Tibial artery (tissue), 4 donors: Measurements from ENCODE around the gene UQCRFS1.
"Not testable (repeated sequence)": the region's sequence is repeated elsewhere in the genome, so short reads cannot be mapped to it uniquely, and the experiment has no call there.

Source experiments
- DNase-seq, 2 donors: peaks; one replicate each; pipeline ENCODE4 v3.0.0-alpha.2; 2019
- H3K27ac ChIP-seq, 2 donors: fragments of 200-600 bp; sonication (generic) in 1 of 2; 1 replicate in 1 of 2; 2 replicates in 1 of 2; pipeline ENCODE4 v1.5.1; 2018 to 2019; ENCODE audit warnings: mild to moderate bottlenecking in 1 of 2
- H3K27me3 ChIP-seq, 2 donors: fragments of 200-600 bp; sonication (generic) in 1 of 2; one replicate each; pipeline versions ENCODE4 v1.5.1 to v1.6.0; 2016 to 2019
- H3K36me3 ChIP-seq, 3 donors: fragments of 200-600 bp; sonication (generic) in 2 of 3; one replicate each; pipeline ENCODE4 v1.5.1; 2016 to 2019; ENCODE audit warnings: mild to moderate bottlenecking in 2 of 3
- H3K4me1 ChIP-seq, 4 donors: fragments of 200-600 bp; sonication (generic) in 2 of 4; 1 replicate in 3 of 4; 2 replicates in 1 of 4; pipeline ENCODE4 v1.5.1; 2016 to 2019
- H3K4me3 ChIP-seq, 2 donors: fragments of 200-600 bp; sonication (generic) in 1 of 2; 1 replicate in 1 of 2; 2 replicates in 1 of 2; pipeline ENCODE4 v1.5.1; 2018 to 2019; ENCODE audit warnings: mild to moderate bottlenecking in 2 of 2
- H3K9me3 ChIP-seq, 3 donors: fragments of 200-600 bp; sonication (generic) in 1 of 3; one replicate each; pipeline ENCODE4 v1.5.1; 2016 to 2019
- CTCF ChIP-seq, 2 experiments: fragments of 200-600 bp in 1 of 2; fragments of 450-650 bp in 1 of 2; IDR thresholded peaks; one replicate each; pipeline ENCODE4 v1.5.1; 2017 to 2019; ENCODE audit warnings: antibody characterized with exemption in 2 of 2, mild to moderate bottlenecking in 1 of 2, moderate library complexity in 1 of 2
- intact Hi-C: fragments of 100-400 bp; cut with DNase I; formaldehyde crosslinking; loops from one replicate; pipeline ENCODE4 v1.15.0; 2023; ENCODE audit warnings: low total_unique reads

UQCRFS1 gene

DNA sequence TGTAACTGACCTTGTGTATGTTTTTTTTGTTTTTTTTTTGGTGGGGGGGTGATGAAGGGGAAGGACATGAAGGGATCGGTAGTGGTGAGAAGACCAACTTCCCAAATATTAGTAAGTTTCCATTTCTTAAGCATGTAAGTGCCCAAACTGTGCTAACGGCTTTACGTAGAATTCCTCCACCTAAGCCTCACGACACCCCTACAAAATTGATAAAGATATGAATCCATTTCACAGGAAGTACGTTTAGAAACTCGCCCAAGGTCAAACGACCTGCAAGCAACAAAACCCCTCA, 649 bp downstream of the UQCRFS1 start:
- DNase-seq = no peak
- Histone ChIP-seq H3K36me3 (peaks cover 0 to 9% (median 5%) of the 10 kb centered on the region in 3 donors), H3K4me3 (peak overlapping the region; percentile 91 to 96), H3K27me3 (no peaks in the 10 kb centered on the region), H3K27ac (peak overlapping the region; percentile 92 to 94), H3K9me3 (no peaks in the 10 kb centered on the region), H3K4me1 (peaks cover 0 to 16% (median 10%) of the 10 kb centered on the region in 4 donors)
- no peak for TF ChIP-seq CTCF (IDR thresholded peaks at IDR 0.05)
- intact Hi-C loops = no loop called here

- H3K27ac ChIP-seq = peak overlapping the region; percentile 92 to 94
- peaks cover 0 to 16% (median 10%) of the 10 kb centered on the region in 4 donors for H3K4me1 ChIP-seq
- intact Hi-C loops = no loop called here
- no peak for DNase-seq
- H3K4me3 ChIP-seq = peak overlapping the region; percentile 91 to 96
- no peak for TF ChIP-seq CTCF (IDR thresholded peaks at IDR 0.05)
- H3K27me3 ChIP-seq = no peaks in the 10 kb centered on the region
- H3K9me3 ChIP-seq = no peaks in the 10 kb centered on the region
- H3K36me3 ChIP-seq = peaks cover 0 to 14% (median 9%) of the 10 kb centered on the region in 3 donors
These were observed 1.2 kb downstream of the UQCRFS1 start for GRCh38 chr19:29211562-29212355.

GRCh38 chr19:29211041-29211440, 1.9 kb downstream of the UQCRFS1 start:
- Histone ChIP-seq H3K4me1 (peaks cover 0 to 16% (median 10%) of the 10 kb centered on the region in 4 donors), H3K36me3 (peaks cover 0 to 21% (median 15%) of the 10 kb centered on the region in 3 donors)
- H3K9me3 ChIP-seq, H3K27ac ChIP-seq, DNase-seq, H3K4me3 ChIP-seq, H3K27me3 ChIP-seq, intact Hi-C loops: not testable (repeated sequence)

DNA sequence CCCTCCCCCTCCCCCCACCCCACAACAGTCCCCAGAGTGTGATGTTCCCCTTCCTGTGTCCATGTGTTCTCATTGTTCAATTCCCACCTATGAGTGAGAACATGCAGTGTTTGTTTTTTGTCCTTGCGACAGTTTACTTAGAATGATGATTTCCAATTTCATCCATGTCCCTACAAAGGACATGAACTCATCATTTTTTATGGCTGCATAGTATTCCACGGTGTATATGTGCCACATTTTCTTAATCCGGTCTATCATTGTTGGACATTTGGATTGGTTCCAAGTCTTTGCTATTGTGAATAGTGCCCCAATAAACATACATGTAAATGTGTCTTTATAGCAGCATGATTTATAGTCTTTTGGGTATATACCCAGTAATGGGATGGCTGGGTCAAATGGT, 2.4 kb downstream of the UQCRFS1 start:
- H3K9me3 ChIP-seq, H3K4me3 ChIP-seq, DNase-seq, H3K27me3 ChIP-seq, intact Hi-C loops, H3K27ac ChIP-seq: not testable (repeated sequence)
- Histone ChIP-seq H3K36me3 (peaks cover 0 to 27% (median 15%) of the 10 kb centered on the region in 3 donors), H3K4me1 (peaks cover 0 to 16% (median 10%) of the 10 kb centered on the region in 4 donors)

- H3K27ac ChIP-seq, H3K9me3 ChIP-seq, intact Hi-C loops, DNase-seq, H3K27me3 ChIP-seq, H3K4me3 ChIP-seq: not testable (repeated sequence)
- Histone ChIP-seq H3K4me1 (peaks cover 0 to 16% (median 10%) of the 10 kb centered on the region in 4 donors), H3K36me3 (peaks cover 0 to 29% (median 15%) of the 10 kb centered on the region in 3 donors)
These were observed 5.4 kb downstream of the UQCRFS1 start for GRCh38 chr19:29207403-29208187.

DNA sequence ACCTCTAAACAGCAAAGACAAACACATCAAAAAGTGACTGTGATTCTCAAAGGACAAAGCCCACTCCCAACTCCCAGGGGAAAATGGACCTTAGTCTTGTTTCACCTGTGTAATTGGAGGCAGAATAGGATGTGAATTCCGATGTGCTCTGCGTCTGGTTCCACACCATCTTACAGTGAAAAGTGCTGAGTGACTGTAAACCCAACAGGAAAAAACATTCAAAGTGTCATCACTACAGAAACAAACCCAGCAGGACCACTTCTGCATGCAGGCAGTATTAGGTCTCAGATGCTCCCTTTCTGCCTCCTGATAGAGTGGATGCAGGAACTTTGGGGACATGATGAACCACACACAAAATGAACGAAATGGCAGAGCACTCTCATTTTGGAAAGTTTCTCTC, 6.5 kb downstream of the UQCRFS1 start:
- H3K4me3 ChIP-seq = no peak overlapping the region
- intact Hi-C loops = no loop called here
- H3K9me3 ChIP-seq = no peaks in the 10 kb centered on the region
- no peak overlapping the region for H3K27ac ChIP-seq
- no peak for DNase-seq
- peaks cover 0 to 9% (median 4%) of the 10 kb centered on the region in 4 donors for H3K4me1 ChIP-seq
- peaks cover 0 to 32% (median 15%) of the 10 kb centered on the region in 3 donors for H3K36me3 ChIP-seq
- no peak for TF ChIP-seq CTCF (IDR thresholded peaks at IDR 0.05)
- H3K27me3 ChIP-seq = no peaks in the 10 kb centered on the region

- Histone ChIP-seq H3K36me3 (peaks cover 0 to 23% (median 10%) of the 10 kb centered on the region in 3 donors), H3K27ac (no peak overlapping the region), H3K9me3 (no peaks in the 10 kb centered on the region), H3K27me3 (no peaks in the 10 kb centered on the region), H3K4me3 (no peak overlapping the region), H3K4me1 (no peaks in the 10 kb centered on the region)
- TF ChIP-seq CTCF (IDR thresholded peaks at IDR 0.05) = no peak
- intact Hi-C loops = no loop called here
- DNase-seq = no peak
These were observed 10.7 kb downstream of the UQCRFS1 start for GRCh38 chr19:29202281-29202680.
